ENCODE measurements around the gene SPG7.

GRCh38 chr16:89572073-89572484 lies 63.9 kb downstream of the SPG7 start:
- TF ChIP-seq, protein P1, sequence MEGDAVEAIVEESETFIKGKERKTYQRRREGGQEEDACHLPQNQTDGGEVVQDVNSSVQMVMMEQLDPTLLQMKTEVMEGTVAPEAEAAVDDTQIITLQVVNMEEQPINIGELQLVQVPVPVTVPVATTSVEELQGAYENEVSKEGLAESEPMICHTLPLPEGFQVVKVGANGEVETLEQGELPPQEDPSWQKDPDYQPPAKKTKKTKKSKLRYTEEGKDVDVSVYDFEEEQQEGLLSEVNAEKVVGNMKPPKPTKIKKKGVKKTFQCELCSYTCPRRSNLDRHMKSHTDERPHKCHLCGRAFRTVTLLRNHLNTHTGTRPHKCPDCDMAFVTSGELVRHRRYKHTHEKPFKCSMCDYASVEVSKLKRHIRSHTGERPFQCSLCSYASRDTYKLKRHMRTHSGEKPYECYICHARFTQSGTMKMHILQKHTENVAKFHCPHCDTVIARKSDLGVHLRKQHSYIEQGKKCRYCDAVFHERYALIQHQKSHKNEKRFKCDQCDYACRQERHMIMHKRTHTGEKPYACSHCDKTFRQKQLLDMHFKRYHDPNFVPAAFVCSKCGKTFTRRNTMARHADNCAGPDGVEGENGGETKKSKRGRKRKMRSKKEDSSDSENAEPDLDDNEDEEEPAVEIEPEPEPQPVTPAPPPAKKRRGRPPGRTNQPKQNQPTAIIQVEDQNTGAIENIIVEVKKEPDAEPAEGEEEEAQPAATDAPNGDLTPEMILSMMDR (conservative IDR thresholded peaks at IDR 0.05 in 1 of 2, IDR thresholded peaks at IDR 0.05 in 1 of 2; ENCODE audit: extremely low read depth in 1 of 2, insufficient read depth in 1 of 2, low read depth in 1 of 2, low read length in 2 of 2), result no peak
- TF ChIP-seq EZH2 (IDR thresholded peaks at IDR 0.05; ENCODE audit: borderline replicate concordance, low read length), result no peak

Data from mammary epithelial cell (primary cell).